IMR-90 (cell line): Measurements from ENCODE around the gene NEURL2. TPM values are rescaled to one million over a fixed set of nuclear protein-coding genes. Genes with fewer than 3 reads are reported as not detected.
A peak's percentile ranks its signal among the peaks of the same experiment; 100 is the strongest.

ENCODE experiments used
- ATAC-seq: fragments of 200-7000 bp; cut with Tn5 transposase; 2 replicates; pipeline ENCODE4 v1.9.1; 2020; ENCODE audit warnings: low read depth, mild to moderate bottlenecking, moderate library complexity
- BruUV-seq: library from RNA; stranded (reverse); fragments of 400-500 nt; replicated peaks from 2 replicates; lab custom pipeline; 2021; lab: Mats Ljungman, UMichigan
- CTCF ChIA-PET: fragments of 300-600 bp; formaldehyde crosslinking; extraction: SDS; loops from one replicate; lab custom pipeline; 2021; ENCODE audit warnings: antibody characterized with exemption; lab: Yijun Ruan, JAX
- POLR2A ChIA-PET: fragments of 300-600 bp; sonication (Branson Sonifier 250); formaldehyde crosslinking; loops from one replicate; lab custom pipeline; 2022; ENCODE audit warnings: antibody characterized with exemption; ENCODE audit not compliant: unreplicated experiment; lab: Charles Lee
- DNase-seq: peaks from one replicate; pipeline ENCODE4 v3.0.0; 2013
- H2AFZ ChIP-seq: replicated peaks from 2 replicates; pipeline ENCODE3; 2013; ENCODE audit warnings: low read length, mild to moderate bottlenecking; ENCODE audit not compliant: poor library complexity
- H2AK5ac ChIP-seq: 2 replicates; pipeline ENCODE4 v1.6.1; 2013; ENCODE audit warnings: low read depth, low read length, inconsistent platforms
- H2AK9ac ChIP-seq: replicated peaks from 2 replicates; pipeline ENCODE3; 2013; ENCODE audit warnings: mild to moderate bottlenecking, low read depth, low read length, moderate library complexity; ENCODE audit not compliant: poor library complexity
- H2BK120ac ChIP-seq: 2 replicates; pipeline ENCODE4 v1.6.1; 2013; ENCODE audit warnings: low read depth, low read length, inconsistent platforms
- H2BK15ac ChIP-seq: 3 replicates; pipeline ENCODE4 v1.6.1; 2013; ENCODE audit warnings: low read depth, low read length, inconsistent platforms
- H2BK20ac ChIP-seq: 2 replicates; pipeline ENCODE4 v1.6.1; 2013; ENCODE audit warnings: low read depth, mild to moderate bottlenecking, inconsistent platforms, low read length, moderate library complexity
- H2BK5ac ChIP-seq: 2 replicates; pipeline ENCODE4 v1.6.1; 2013; ENCODE audit warnings: mild to moderate bottlenecking, low read depth, low read length, inconsistent platforms; ENCODE audit not compliant: poor library complexity, severe bottlenecking
- H3K14ac ChIP-seq: replicated peaks from 2 replicates; pipeline ENCODE4 v1.6.1; 2013; ENCODE audit warnings: low read depth, low read length, inconsistent platforms
- H3K18ac ChIP-seq: 2 replicates; pipeline ENCODE4 v1.6.1; 2013; ENCODE audit warnings: low read depth, low read length, control low read depth
- H3K23ac ChIP-seq: 2 replicates; pipeline ENCODE4 v1.6.1; 2013; ENCODE audit warnings: low read depth, low read length, inconsistent platforms
- H3K27ac ChIP-seq: 2 replicates; pipeline ENCODE4 v1.5.1; 2013; ENCODE audit warnings: mild to moderate bottlenecking, control low read depth, low read length; ENCODE audit not compliant: insufficient read depth
- H3K27me3 ChIP-seq: 2 replicates; pipeline ENCODE4 v1.6.1; 2013; ENCODE audit warnings: low read length; ENCODE audit not compliant: control insufficient read depth, insufficient read depth
- H3K36me3 ChIP-seq: 2 replicates; pipeline ENCODE4 v1.6.1; 2013; ENCODE audit warnings: low read length, mixed read lengths; ENCODE audit not compliant: control insufficient read depth, insufficient read depth
- H3K4ac ChIP-seq: 2 replicates; pipeline ENCODE4 v1.6.1; 2013; ENCODE audit warnings: low read depth, low read length, inconsistent platforms
- H3K4me1 ChIP-seq: 2 replicates; pipeline ENCODE4 v1.6.1; 2013; ENCODE audit warnings: low read length, mixed read lengths; ENCODE audit not compliant: control insufficient read depth, insufficient read depth
- H3K4me2 ChIP-seq: 2 replicates; pipeline ENCODE4 v1.6.1; 2013; ENCODE audit warnings: low read depth, mild to moderate bottlenecking, control low read depth, low read length, moderate library complexity
- H3K4me3 ChIP-seq: 2 replicates; pipeline ENCODE4 v1.5.1; 2013; ENCODE audit warnings: low read depth, mild to moderate bottlenecking, control low read depth, low read length, moderate library complexity; ENCODE audit not compliant: insufficient read depth
- H3K56ac ChIP-seq: 2 replicates; pipeline ENCODE4 v1.6.1; 2013; ENCODE audit warnings: low read length, inconsistent platforms; ENCODE audit not compliant: insufficient read depth; ENCODE audit errors: extremely low read depth
- H3K79me1 ChIP-seq, 2 experiments: 2 replicates each; pipeline ENCODE4 v1.6.1; 2013; ENCODE audit warnings: low read length in 2 of 2, inconsistent platforms in 1 of 2, low read depth in 1 of 2
- H3K9ac ChIP-seq: 2 replicates; pipeline ENCODE4 v1.6.1; 2013; ENCODE audit warnings: low read depth, low read length, control low read depth
- H3K9me1 ChIP-seq: 2 replicates; pipeline ENCODE4 v1.6.1; 2013; ENCODE audit warnings: low read length, inconsistent platforms; ENCODE audit not compliant: insufficient read depth
- H3K9me3 ChIP-seq: 2 replicates; pipeline ENCODE4 v1.6.1; 2013; ENCODE audit warnings: low read length; ENCODE audit not compliant: control insufficient read depth, insufficient read depth
- H4K20me1 ChIP-seq: 2 replicates; pipeline ENCODE4 v1.6.1; 2013; ENCODE audit warnings: low read length, inconsistent platforms; ENCODE audit not compliant: insufficient read depth
- H4K5ac ChIP-seq: 2 replicates; pipeline ENCODE4 v1.6.1; 2013; ENCODE audit warnings: mild to moderate bottlenecking, low read depth, low read length, control low read depth
- H4K8ac ChIP-seq, 2 experiments: 2 replicates each; pipeline ENCODE4 v1.6.1; 2013; ENCODE audit warnings: low read depth in 2 of 2, low read length in 2 of 2, control low read depth in 1 of 2, inconsistent platforms in 1 of 2
- H4K91ac ChIP-seq: 2 replicates; pipeline ENCODE4 v1.6.1; 2013; ENCODE audit warnings: low read depth, low read length, inconsistent platforms; ENCODE audit not compliant: insufficient read depth
- CEBPB ChIP-seq: IDR thresholded peaks from 2 replicates; pipeline ENCODE4 v1.6.1; 2012; ENCODE audit warnings: low read depth, low read length, improper control_type of control experiment
- CHD1 ChIP-seq: IDR thresholded peaks from 2 replicates; pipeline ENCODE4 v1.6.1; 2012; ENCODE audit warnings: low read depth, low read length, improper control_type of control experiment
- CTCF ChIP-seq: conservative IDR thresholded peaks from 2 replicates; pipeline ENCODE4 v1.5.1; 2012; ENCODE audit warnings: mild to moderate bottlenecking, low read depth, low read length, improper control_type of control experiment
- FOS ChIP-seq: fragments of 150-350 bp; IDR thresholded peaks from 2 replicates; pipeline ENCODE4 v1.6.1; 2016; ENCODE audit warnings: low read depth, low read length
- MAZ ChIP-seq: IDR thresholded peaks from 2 replicates; pipeline ENCODE4 v1.6.1; 2012; ENCODE audit warnings: low read depth, mild to moderate bottlenecking, low read length, improper control_type of control experiment, moderate library complexity, borderline replicate concordance
- MXI1 ChIP-seq: IDR thresholded peaks from 2 replicates; pipeline ENCODE4 v1.6.1; 2012; ENCODE audit warnings: low read depth, mild to moderate bottlenecking, low read length, moderate library complexity, borderline replicate concordance
- NFE2L2 ChIP-seq: fragments of 150-350 bp; IDR thresholded peaks from 2 replicates; pipeline ENCODE4 v1.6.1; 2016; ENCODE audit warnings: low read depth, mild to moderate bottlenecking, low read length
- RCOR1 ChIP-seq: IDR thresholded peaks from 2 replicates; pipeline ENCODE4 v1.6.1; 2012; ENCODE audit warnings: mild to moderate bottlenecking, low read length, improper control_type of control experiment; ENCODE audit not compliant: insufficient replicate concordance
- SMC3 ChIP-seq: fragments of 150-350 bp; IDR thresholded peaks from 2 replicates; pipeline ENCODE4 v1.6.1; 2016; ENCODE audit warnings: low read depth, mild to moderate bottlenecking, antibody characterized with exemption, low read length, moderate library complexity
- WGBS, 2 experiments: methylation state at CpG; one replicate each; pipeline versions ENCODE4 v1.1.5 to v1.1.7; 2013; ENCODE audit warnings: missing lambda C conversion rate in 2 of 2; ENCODE audit not compliant: insufficient read length in 1 of 2; ENCODE audit errors: extremely low coverage in 2 of 2; 5-methylcytosine and 5-hydroxymethylcytosine counted together
- dilution Hi-C: fragments of 300-500 bp; cut with HindIII; formaldehyde crosslinking; loops from one replicate; pipeline ENCODE4 v1.14.3; 2018; ENCODE audit warnings: low sequenced_read_pairs; ENCODE audit not compliant: unreplicated experiment
- in situ Hi-C: fragments of 300-500 bp; cut with MboI; formaldehyde crosslinking; loops from 3 replicates; pipeline ENCODE4 v1.14.3; 2019; ENCODE audit warnings: low sequenced_read_pairs, inconsistent platforms, mixed read lengths
- intact Hi-C: fragments of 100-400 bp; cut with micrococcal nuclease; formaldehyde crosslinking; loops from 2 replicates; pipeline ENCODE4 v1.10.0; 2022
- polyA plus RNA-seq, 3 experiments: library from polyadenylated mRNA; depleted of rRNA; stranded (reverse); fragments of >200 nt; gene quantifications; 2 replicates each; pipeline ENCODE4 v1.2.3, GENCODE V29; 2012; ENCODE audit warnings: low replicate concordance in 1 of 3
- total RNA-seq: library from RNA; depleted of rRNA; stranded (reverse); fragments of >200 nt; gene quantifications from 2 replicates; pipeline ENCODE4 v1.2.3, GENCODE V29; 2012

NEURL2 gene
- total and polyA plus RNA-seq, 2 of the 4 experiments (the other 2 are of a cell fraction): 1.1 to 2.5 TPM

- in situ Hi-C loops: no loop called here
- CTCF ChIA-PET: no interaction called here
- Histone ChIP-seq H2BK15ac (no peak overlapping the region), H4K91ac (no peak overlapping the region), H3K4me1 (peaks cover 3% of the 10 kb centered on the region; the same call in 1 of the 2 replicates), H2BK120ac (no peak overlapping the region), H3K4ac (no peak overlapping the region), H4K20me1 (peaks cover 3% of the 10 kb centered on the region; the same call in 1 of the 2 replicates), H3K27me3 (no peaks in the 10 kb centered on the region), H4K8ac (no peak overlapping the region), H3K4me2 (no peak overlapping the region), H3K27ac (no peak overlapping the region), H3K9me1 (0 out of 2 replicates have a peak, but pooled peaks cover 3% of the 10 kb centered on the region), H3K56ac (no peak overlapping the region), H2AK9ac (peak overlapping the region; percentile 33), H2BK5ac (no peak overlapping the region), H3K36me3 (peaks cover 61% of the 10 kb centered on the region), H2BK20ac (no peak overlapping the region), H2AFZ (no peak overlapping the region), H3K9ac (no peak overlapping the region), H3K23ac (no peak overlapping the region), H3K14ac (no peak overlapping the region), H3K18ac (no peak overlapping the region), H2AK5ac (no peak overlapping the region), H3K79me1 (peaks cover 19 to 37% of the 10 kb centered on the region in 2 experiments), H3K4me3 (no peak overlapping the region), H4K5ac (no peak overlapping the region), H3K9me3 (no peaks in the 10 kb centered on the region)
- TF ChIP-seq CHD1 (no peak), CTCF (no peak), FOS (no peak), MAZ (no peak), RCOR1 (no peak), MXI1 (no peak), CEBPB (no peak), SMC3 (no peak), NFE2L2 (no peak)
- DNase-seq (no peak), ATAC-seq (no peak)
- intact Hi-C loops: no loop called here
- no TSS peak for BruUV-seq
- dilution Hi-C loops: no loop called here
- WGBS, 2 experiments: 100% methylated on average over 2 of the region's 13 CpGs; no CpG with 5 or more reads in 1 of the 2 experiments
- POLR2A ChIA-PET: interaction anchor here (1.0 kb wide), 1 partner anchor 106 kb away, joined by 3 read pairs; no protein-coding TSS in a partner anchor
These were observed 49.5 kb upstream of the NEURL2 start for GRCh38 chr20:45940469-45940868.
